GM18907 (cell line): ENCODE data around the gene PIK3R6.
A peak's percentile ranks its signal among the peaks of the same experiment; 100 is the strongest.

Source experiments
- ATAC-seq: cut with Tn5 transposase; IDR thresholded peaks from one replicate; pipeline ENCODE4 v1.9.1; 2021; ENCODE audit warnings: mild to moderate bottlenecking, moderate library complexity; ENCODE audit not compliant: unreplicated experiment

PIK3R6 gene

GRCh38 chr17:8867361-8867981 lies at the start of gene PIK3R6:
TSS of gene PIK3R6 (minus strand) at chr17:8867674. CDS start at chr17:8849794, 17,880 bp downstream.
- ATAC-seq = peak; percentile 41

GRCh38 chr17:8916466-8916865 lies 49.0 kb upstream of the PIK3R6 start:
- ATAC-seq = no peak

GRCh38 chr17:8914554-8914953 lies 47.1 kb upstream of the PIK3R6 start:
- no peak for ATAC-seq

- ATAC-seq = no peak
Observed at GRCh38 chr17:8913879-8914278, 46.4 kb upstream of the PIK3R6 start.

- ATAC-seq = no peak
Observed at GRCh38 chr17:8913091-8913490, 45.6 kb upstream of the PIK3R6 start.

- ATAC-seq = no peak
Observed at GRCh38 chr17:8912084-8912981, 44.9 kb upstream of the PIK3R6 start.

GRCh38 chr17:8910969-8911604 lies 43.6 kb upstream of the PIK3R6 start:
- no peak for ATAC-seq

- ATAC-seq = no peak
Observed at GRCh38 chr17:8909586-8910270, 42.3 kb upstream of the PIK3R6 start.

- no peak for ATAC-seq
Observed at GRCh38 chr17:8905331-8905730, 37.9 kb upstream of the PIK3R6 start.

- no peak for ATAC-seq
Observed at GRCh38 chr17:8904686-8905085, 37.2 kb upstream of the PIK3R6 start.

- ATAC-seq = no peak
Observed at GRCh38 chr17:8904201-8904600, 36.7 kb upstream of the PIK3R6 start.

GRCh38 chr17:8900626-8901585 lies 33.4 kb upstream of the PIK3R6 start:
- ATAC-seq = peak; percentile 39

- no peak for ATAC-seq
Observed at GRCh38 chr17:8900207-8900606, 32.7 kb upstream of the PIK3R6 start.

- ATAC-seq = no peak
Observed at GRCh38 chr17:8898636-8899035, 31.2 kb upstream of the PIK3R6 start.

- ATAC-seq = no peak
Observed at GRCh38 chr17:8898126-8898525, 30.7 kb upstream of the PIK3R6 start.

GRCh38 chr17:8896641-8897635 lies 29.5 kb upstream of the PIK3R6 start:
- ATAC-seq = no peak

- no peak for ATAC-seq
Observed at GRCh38 chr17:8896087-8896486, 28.6 kb upstream of the PIK3R6 start.

GRCh38 chr17:8894673-8895578 lies 27.5 kb upstream of the PIK3R6 start:
- ATAC-seq = no peak
